ENCODE data around the gene MAST2.

- no peak for TF ChIP-seq CTCF (IDR thresholded peaks at IDR 0.05)
- TF ChIP-seq POLR2A (IDR thresholded peaks at IDR 0.05) = no peak
Observed at GRCh38 chr1:45922813-45923212, 119.4 kb downstream of the MAST2 start.

All from lower leg skin (tissue), 3 donors.